GM12892 (cell line): ENCODE data around the gene CSRP1.

Source experiments
- POLR2A ChIP-seq: IDR thresholded peaks from 2 replicates; pipeline ENCODE4 v1.6.1; 2011; ENCODE audit warnings: low read depth, low read length, control low read depth
- POLR2AphosphoS5 ChIP-seq: IDR thresholded peaks from 2 replicates; pipeline ENCODE4 v1.6.1; 2011; ENCODE audit warnings: low read depth, low read length, control low read depth
- TAF1 ChIP-seq: IDR thresholded peaks from 2 replicates; pipeline ENCODE4 v1.6.1; 2011; ENCODE audit warnings: low read depth, mild to moderate bottlenecking, control low read depth, low read length, borderline replicate concordance

DNA sequence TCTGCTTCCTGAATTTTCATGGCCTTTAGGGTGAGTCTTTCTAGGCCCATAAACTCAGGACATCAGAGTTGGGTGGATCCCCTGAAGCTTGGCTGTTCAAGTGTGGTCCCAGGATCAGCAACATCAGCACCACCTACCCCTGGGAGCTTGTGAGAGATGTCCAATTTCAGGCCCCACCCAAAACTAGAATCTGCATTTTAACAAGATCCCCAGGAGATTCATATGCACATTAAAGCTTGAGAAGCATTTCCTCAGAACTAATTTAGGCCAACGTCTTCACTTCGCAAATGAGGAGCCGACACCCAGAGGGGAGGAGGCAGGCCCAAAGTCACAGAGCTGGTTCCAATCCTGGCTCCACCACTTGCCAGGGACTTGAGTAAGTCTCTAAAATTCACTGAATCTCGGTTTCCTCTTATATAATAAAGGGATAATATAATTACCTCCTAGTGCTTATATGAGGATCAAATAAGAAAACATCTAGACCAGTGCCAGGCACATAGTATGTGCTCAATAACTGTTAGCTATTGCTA lies 27.7 kb downstream of the CSRP1 start:
- TF ChIP-seq POLR2AphosphoS5 = no peak
- TF ChIP-seq POLR2A = no peak
- no peak for TF ChIP-seq TAF1
